Adipocyte (in vitro differentiated cells): ENCODE results near the gene FMR1NB.

Source experiments
- DNase-seq: peaks from one replicate; pipeline ENCODE4 v3.0.0-alpha.2; 2015; ENCODE audit warnings: low read depth
- H3K27me3 ChIP-seq: replicated peaks from 2 replicates; pipeline ENCODE4 v1.7.0; 2013; ENCODE audit warnings: mild to moderate bottlenecking, low read length, moderate library complexity; ENCODE audit not compliant: control insufficient read depth, insufficient read depth
- H3K36me3 ChIP-seq: 2 replicates; pipeline ENCODE4 v1.7.0; 2013; ENCODE audit warnings: low read length, mild to moderate bottlenecking, moderate library complexity; ENCODE audit not compliant: control insufficient read depth, insufficient read depth, severe bottlenecking
- H3K4me1 ChIP-seq: 2 replicates; pipeline ENCODE4 v1.7.0; 2013; ENCODE audit warnings: mild to moderate bottlenecking, low read length, moderate library complexity; ENCODE audit not compliant: control insufficient read depth, insufficient read depth
- H3K4me3 ChIP-seq: 2 replicates; pipeline ENCODE4 v1.7.0; 2013; ENCODE audit warnings: mild to moderate bottlenecking, low read length, moderate library complexity
- H3K9ac ChIP-seq: 2 replicates; pipeline ENCODE4 v1.7.0; 2013; ENCODE audit warnings: mild to moderate bottlenecking, low read length, moderate library complexity
- H3K9me3 ChIP-seq: 2 replicates; pipeline ENCODE4 v1.7.0; 2013; ENCODE audit warnings: mild to moderate bottlenecking, low read length, moderate library complexity; ENCODE audit not compliant: control insufficient read depth

The FMR1NB gene

GRCh38 chrX:148070504-148070877 is 89.4 kb downstream of the FMR1NB start:
- Histone ChIP-seq H3K4me1 (no peaks in the 10 kb centered on the region), H3K9ac (no peak overlapping the region), H3K4me3 (no peak overlapping the region), H3K27me3 (no peaks in the 10 kb centered on the region), H3K9me3 (peaks cover 14% of the 10 kb centered on the region), H3K36me3 (no peaks in the 10 kb centered on the region)
- no peak for DNase-seq
